NCI-H226 (cell line): ENCODE data around the gene SMAD6.
"Not testable (repeated sequence)": the region's sequence is repeated elsewhere in the genome, so short reads cannot be mapped to it uniquely, and the experiment has no call there.

Experiments
- DNase-seq: peaks from one replicate; pipeline ENCODE4 v3.0.0-alpha.2; 2015

SMAD6 gene

GRCh38 chr15:66743703-66744536 is 41.9 kb downstream of the SMAD6 start:
- DNase-seq: no peak

- no peak for DNase-seq
Observed at GRCh38 chr15:66744610-66745279, 42.7 kb downstream of the SMAD6 start.

GRCh38 chr15:66745530-66746230 is 43.6 kb downstream of the SMAD6 start:
- no peak for DNase-seq

- DNase-seq: no peak
Observed at GRCh38 chr15:66746231-66746605, 44.2 kb downstream of the SMAD6 start.

GRCh38 chr15:66747223-66747622 is 45.2 kb downstream of the SMAD6 start:
- DNase-seq: no peak

GRCh38 chr15:66747886-66748707 is 46.1 kb downstream of the SMAD6 start:
- DNase-seq: no peak

- DNase-seq: no peak
Observed at GRCh38 chr15:66748708-66749035, 46.6 kb downstream of the SMAD6 start.

GRCh38 chr15:66749841-66750575 is 48.0 kb downstream of the SMAD6 start:
- no peak for DNase-seq

GRCh38 chr15:66750609-66751008 is 48.6 kb downstream of the SMAD6 start:
- no peak for DNase-seq

GRCh38 chr15:66751579-66751978 is 49.5 kb downstream of the SMAD6 start:
- no peak for DNase-seq

- DNase-seq: no peak
Observed at GRCh38 chr15:66752078-66752477, 50.0 kb downstream of the SMAD6 start.

- no peak for DNase-seq
Observed at GRCh38 chr15:66753687-66754377, 51.8 kb downstream of the SMAD6 start.

GRCh38 chr15:66754789-66755188 is 52.8 kb downstream of the SMAD6 start:
- DNase-seq: no peak

- DNase-seq: no peak
Observed at GRCh38 chr15:66755298-66756068, 53.4 kb downstream of the SMAD6 start.

GRCh38 chr15:66756295-66756694 is 54.3 kb downstream of the SMAD6 start:
- DNase-seq: no peak

GRCh38 chr15:66757030-66757429 is 55.0 kb downstream of the SMAD6 start:
- no peak for DNase-seq

- no peak for DNase-seq
Observed at GRCh38 chr15:66757521-66757920, 55.5 kb downstream of the SMAD6 start.

- not testable (repeated sequence) for DNase-seq
Observed at GRCh38 chr15:66758217-66758616, 56.2 kb downstream of the SMAD6 start.

- DNase-seq: no peak
Observed at GRCh38 chr15:66758844-66759243, 56.8 kb downstream of the SMAD6 start.

GRCh38 chr15:66760097-66760967 is 58.3 kb downstream of the SMAD6 start:
- DNase-seq: no peak
